22Rv1 (cell line): ENCODE measurements around the gene CUL2.

Experiments used
- H3K27ac ChIP-seq: fragments of 450-650 bp; 2 replicates; pipeline ENCODE4 v1.5.1; 2017
- ZFX ChIP-seq: fragments of 450-650 bp; IDR thresholded peaks from 2 replicates; pipeline ENCODE4 v1.6.1; 2017; ENCODE audit warnings: antibody characterized with exemption, borderline replicate concordance
- TF ChIP-seq, protein P1 (sequence below): fragments of 450-650 bp; IDR thresholded peaks from 2 replicates; pipeline ENCODE4 v1.5.1; 2017; ENCODE audit warnings: mild to moderate bottlenecking

CUL2 gene

GRCh38 chr10:35090162-35090954 is at the start of gene CUL2:
CUL2 (minus strand) TSS chr10:35090341; CDS start chr10:35071317, 19,024 bp downstream.
- TF ChIP-seq, protein P1, sequence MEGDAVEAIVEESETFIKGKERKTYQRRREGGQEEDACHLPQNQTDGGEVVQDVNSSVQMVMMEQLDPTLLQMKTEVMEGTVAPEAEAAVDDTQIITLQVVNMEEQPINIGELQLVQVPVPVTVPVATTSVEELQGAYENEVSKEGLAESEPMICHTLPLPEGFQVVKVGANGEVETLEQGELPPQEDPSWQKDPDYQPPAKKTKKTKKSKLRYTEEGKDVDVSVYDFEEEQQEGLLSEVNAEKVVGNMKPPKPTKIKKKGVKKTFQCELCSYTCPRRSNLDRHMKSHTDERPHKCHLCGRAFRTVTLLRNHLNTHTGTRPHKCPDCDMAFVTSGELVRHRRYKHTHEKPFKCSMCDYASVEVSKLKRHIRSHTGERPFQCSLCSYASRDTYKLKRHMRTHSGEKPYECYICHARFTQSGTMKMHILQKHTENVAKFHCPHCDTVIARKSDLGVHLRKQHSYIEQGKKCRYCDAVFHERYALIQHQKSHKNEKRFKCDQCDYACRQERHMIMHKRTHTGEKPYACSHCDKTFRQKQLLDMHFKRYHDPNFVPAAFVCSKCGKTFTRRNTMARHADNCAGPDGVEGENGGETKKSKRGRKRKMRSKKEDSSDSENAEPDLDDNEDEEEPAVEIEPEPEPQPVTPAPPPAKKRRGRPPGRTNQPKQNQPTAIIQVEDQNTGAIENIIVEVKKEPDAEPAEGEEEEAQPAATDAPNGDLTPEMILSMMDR, result no peak
- TF ChIP-seq ZFX, result no peak
- H3K27ac ChIP-seq, result peak within 1 kb of the TSS; percentile 76

DNA sequence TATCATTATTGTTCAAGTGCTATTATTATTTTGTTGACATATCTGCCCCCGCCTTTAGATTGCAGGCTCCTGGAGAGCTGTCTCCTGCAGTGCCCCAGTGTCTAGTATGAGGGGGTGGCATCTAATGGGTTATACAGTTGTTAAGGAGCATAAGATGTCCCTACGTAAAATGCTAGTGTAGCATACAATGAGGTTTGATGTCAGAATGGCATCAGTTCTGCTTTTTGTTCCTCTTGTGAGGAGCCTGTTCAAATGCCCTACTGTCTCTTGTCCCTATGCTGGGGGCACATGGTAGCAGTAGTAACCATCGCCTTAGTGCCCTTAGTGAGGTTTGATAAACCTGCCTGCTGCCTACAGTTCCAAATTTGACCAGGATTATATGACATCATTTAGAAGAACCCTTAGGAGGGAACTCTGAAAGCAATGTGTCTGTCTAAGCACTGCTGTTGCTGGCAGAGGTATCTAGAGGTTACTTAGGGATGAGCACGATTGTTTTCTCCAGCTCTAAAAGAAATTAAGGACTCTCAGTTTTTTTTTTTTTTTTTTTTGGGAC is 46.2 kb upstream of the CUL2 start:
- no peak overlapping the region for H3K27ac ChIP-seq
- TF ChIP-seq, protein P1, result no peak
- TF ChIP-seq ZFX, result no peak

- no peak overlapping the region for H3K27ac ChIP-seq
- TF ChIP-seq ZFX, result no peak
- TF ChIP-seq, protein P1, result no peak
Measured at GRCh38 chr10:35135861-35136260, 45.7 kb upstream of the CUL2 start.

- TF ChIP-seq, protein P1, result no peak
- TF ChIP-seq ZFX, result no peak
- H3K27ac ChIP-seq, result no peak overlapping the region
Measured at GRCh38 chr10:35133586-35133985, 43.4 kb upstream of the CUL2 start.

GRCh38 chr10:35132727-35133126 is 42.6 kb upstream of the CUL2 start:
- no peak overlapping the region for H3K27ac ChIP-seq
- TF ChIP-seq, protein P1, result no peak
- no peak for TF ChIP-seq ZFX

- H3K27ac ChIP-seq, result peak overlapping the region; percentile 30
- no peak for TF ChIP-seq ZFX
- TF ChIP-seq, protein P1, result no peak
Measured at GRCh38 chr10:35130663-35131062, 40.5 kb upstream of the CUL2 start.

DNA sequence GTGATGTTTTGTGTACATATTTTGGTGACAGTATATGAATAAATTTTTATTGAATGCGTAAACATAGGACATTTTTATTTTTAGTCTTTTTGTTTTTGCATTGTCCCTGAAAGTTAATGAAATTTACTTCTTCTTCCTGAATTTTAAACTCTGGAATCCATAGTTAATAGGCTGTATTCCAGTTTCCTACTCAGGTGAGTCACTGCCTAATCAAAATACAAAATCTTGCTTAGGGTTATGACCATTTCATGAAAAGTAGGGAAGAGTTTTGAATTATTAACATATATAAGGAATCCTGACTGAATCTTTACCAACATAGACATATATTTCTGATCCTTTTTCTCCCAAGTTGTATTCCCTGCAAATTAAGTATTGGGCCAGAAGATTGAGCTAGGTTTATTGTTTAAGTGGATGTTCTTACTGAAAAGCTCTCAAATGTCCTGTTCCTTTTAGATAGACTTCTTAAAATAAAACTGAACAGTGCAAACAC is 39.1 kb upstream of the CUL2 start:
- TF ChIP-seq ZFX, result no peak
- TF ChIP-seq, protein P1, result no peak
- H3K27ac ChIP-seq, result no peak overlapping the region
